Glomerular endothelial cell (primary cell): Measurements from ENCODE around the gene EIF5B. TPM values are rescaled to one million over a fixed set of nuclear protein-coding genes. Genes with fewer than 3 reads are reported as not detected.
"Not testable (repeated sequence)": the region's sequence is repeated elsewhere in the genome, so short reads cannot be mapped to it uniquely, and the experiment has no call there.

ENCODE experiments used
- DNase-seq: peaks from one replicate; pipeline ENCODE4 v3.0.0-alpha.2; 2011; ENCODE audit warnings: low read depth, low spot score; ENCODE audit errors: extremely low read depth
- total RNA-seq: library from RNA; depleted of rRNA; stranded (reverse); fragments of >200 nt; gene quantifications from 2 replicates; pipeline ENCODE4 v1.2.3, GENCODE V29; 2015

Gene EIF5B, protein sequence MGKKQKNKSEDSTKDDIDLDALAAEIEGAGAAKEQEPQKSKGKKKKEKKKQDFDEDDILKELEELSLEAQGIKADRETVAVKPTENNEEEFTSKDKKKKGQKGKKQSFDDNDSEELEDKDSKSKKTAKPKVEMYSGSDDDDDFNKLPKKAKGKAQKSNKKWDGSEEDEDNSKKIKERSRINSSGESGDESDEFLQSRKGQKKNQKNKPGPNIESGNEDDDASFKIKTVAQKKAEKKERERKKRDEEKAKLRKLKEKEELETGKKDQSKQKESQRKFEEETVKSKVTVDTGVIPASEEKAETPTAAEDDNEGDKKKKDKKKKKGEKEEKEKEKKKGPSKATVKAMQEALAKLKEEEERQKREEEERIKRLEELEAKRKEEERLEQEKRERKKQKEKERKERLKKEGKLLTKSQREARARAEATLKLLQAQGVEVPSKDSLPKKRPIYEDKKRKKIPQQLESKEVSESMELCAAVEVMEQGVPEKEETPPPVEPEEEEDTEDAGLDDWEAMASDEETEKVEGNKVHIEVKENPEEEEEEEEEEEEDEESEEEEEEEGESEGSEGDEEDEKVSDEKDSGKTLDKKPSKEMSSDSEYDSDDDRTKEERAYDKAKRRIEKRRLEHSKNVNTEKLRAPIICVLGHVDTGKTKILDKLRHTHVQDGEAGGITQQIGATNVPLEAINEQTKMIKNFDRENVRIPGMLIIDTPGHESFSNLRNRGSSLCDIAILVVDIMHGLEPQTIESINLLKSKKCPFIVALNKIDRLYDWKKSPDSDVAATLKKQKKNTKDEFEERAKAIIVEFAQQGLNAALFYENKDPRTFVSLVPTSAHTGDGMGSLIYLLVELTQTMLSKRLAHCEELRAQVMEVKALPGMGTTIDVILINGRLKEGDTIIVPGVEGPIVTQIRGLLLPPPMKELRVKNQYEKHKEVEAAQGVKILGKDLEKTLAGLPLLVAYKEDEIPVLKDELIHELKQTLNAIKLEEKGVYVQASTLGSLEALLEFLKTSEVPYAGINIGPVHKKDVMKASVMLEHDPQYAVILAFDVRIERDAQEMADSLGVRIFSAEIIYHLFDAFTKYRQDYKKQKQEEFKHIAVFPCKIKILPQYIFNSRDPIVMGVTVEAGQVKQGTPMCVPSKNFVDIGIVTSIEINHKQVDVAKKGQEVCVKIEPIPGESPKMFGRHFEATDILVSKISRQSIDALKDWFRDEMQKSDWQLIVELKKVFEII
- 36.7 and 42.5 TPM in 2 replicates for total RNA-seq

DNA sequence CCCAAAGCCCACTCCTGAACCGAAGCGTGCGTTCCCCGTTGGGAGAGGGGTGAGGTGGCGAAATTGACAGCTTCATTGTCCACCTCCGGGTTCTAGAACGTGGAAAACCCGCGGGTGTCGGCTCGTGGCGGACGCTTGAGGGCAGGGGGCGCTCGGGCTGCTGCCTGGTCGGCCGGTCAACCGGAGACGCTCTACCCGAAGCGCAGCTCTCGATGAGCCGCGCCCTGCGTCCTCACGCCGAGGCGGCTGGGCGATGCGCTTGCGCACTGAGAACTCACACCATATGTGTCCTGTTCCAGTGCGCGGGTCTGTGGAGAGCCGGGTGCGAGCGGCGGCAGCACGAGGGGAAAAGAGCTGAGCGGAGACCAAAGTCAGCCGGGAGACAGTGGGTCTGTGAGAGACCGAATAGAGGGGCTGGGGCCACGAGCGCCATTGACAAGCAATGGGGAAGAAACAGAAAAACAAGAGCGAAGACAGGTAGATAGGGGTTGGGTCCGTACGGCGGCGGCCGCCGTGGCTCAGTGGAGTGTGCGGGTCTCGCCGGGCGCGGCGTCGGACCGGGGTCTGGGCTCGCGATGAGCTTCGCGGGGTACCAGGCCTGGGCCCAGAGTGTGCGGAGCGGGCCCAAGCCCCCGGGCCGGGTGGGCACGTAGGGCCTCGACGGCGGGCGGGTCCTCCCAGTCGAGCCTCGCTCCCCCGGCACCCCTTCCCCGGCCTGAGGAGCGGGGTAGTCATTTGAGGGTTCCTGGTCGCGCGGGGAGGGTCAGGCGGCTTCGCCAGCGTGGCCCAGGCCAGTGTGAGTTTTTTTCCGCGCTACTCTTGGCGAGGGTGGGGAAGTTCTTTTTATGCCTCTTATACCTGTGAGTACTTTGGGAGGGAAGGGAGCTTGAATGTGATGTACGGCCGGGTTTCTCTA, at the start of gene EIF5B:
TSS of gene EIF5B (plus strand) at position 277 of the 916 bp plus-strand sequence. CDS start at position 443, 166 bp downstream.
- peak; percentile 68 for DNase-seq

GRCh38 chr2:99297994-99298393, 39.2 kb upstream of the EIF5B start:
- no peak for DNase-seq

DNA sequence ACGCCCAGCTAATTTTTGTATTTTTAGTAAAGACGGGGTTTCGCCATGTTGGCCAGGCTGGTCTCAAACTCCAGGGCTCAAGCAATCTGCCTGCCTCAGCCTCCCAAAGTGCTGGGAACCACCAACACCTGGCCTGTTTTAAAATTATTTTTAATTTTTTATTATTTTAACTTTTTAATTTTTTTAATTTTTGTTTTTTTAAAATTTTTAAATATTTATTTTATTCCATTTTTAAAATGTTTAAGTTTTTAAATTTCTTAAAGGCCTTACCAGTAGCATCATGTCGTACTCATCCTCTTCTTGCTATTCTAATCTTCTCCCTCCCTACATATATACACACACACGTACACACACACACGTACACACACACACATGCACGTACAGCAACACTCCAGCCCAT, 37.6 kb upstream of the EIF5B start:
- DNase-seq = no peak

GRCh38 chr2:99301097-99301496, 36.1 kb upstream of the EIF5B start, which contains the start of gene LYG1:
Gene LYG1, minus strand, starts transcription at chr2:99301197. Its CDS starts 5,527 bp downstream, at chr2:99295670.
- not testable (repeated sequence) for DNase-seq

DNA sequence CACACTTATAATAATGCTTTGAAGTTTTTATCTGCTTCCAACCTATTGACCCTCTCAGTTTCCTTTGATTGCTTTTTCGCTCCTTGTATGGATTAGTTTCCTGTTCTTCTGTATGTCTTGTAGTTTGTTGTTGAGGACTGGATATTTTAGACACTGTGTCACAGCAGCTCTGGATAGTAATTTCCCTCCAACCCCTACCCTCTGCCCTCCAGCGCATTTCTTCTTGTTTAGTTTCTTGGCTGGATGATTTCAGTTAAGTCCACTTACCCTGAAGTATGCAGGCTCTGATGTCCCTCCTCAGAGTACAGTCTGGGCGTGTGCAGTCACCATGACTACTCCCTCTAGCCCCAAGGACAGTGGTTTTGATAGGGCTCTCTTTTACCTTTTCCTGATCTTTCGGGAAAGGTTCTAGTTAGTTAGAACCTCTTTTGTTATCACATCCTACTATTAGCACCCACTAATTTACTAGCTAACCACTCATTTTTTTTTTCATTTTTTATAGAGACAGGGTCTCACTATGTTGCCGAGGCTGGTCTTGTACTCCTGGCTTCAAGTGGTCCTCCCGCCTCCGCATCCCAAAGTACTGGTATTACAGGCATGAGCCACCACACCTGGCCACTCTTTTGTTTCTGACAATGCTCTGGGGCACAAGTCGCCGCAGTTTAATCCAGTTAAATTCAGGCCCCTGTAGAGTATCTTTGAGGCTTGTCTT, 19.9 kb upstream of the EIF5B start:
- no peak for DNase-seq

DNA sequence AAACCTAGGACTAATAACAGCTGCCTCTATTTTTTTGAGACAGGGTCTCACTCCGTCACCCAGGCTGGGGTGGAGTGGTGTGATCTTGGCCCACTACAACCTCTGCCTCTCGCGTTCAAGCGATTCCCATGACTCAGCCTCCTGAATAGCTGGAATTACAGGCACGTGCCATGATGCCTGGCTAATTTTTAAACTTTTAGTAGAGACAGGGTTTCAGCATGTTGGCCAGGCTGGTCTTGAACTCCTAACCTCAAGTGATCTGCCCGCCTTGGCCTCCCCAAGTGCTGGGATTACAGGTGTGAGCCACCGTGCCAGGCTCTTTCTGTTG, 19.4 kb upstream of the EIF5B start:
- DNase-seq = not testable (repeated sequence)

GRCh38 chr2:99325384-99325783, 11.8 kb upstream of the EIF5B start:
- no peak for DNase-seq

DNA sequence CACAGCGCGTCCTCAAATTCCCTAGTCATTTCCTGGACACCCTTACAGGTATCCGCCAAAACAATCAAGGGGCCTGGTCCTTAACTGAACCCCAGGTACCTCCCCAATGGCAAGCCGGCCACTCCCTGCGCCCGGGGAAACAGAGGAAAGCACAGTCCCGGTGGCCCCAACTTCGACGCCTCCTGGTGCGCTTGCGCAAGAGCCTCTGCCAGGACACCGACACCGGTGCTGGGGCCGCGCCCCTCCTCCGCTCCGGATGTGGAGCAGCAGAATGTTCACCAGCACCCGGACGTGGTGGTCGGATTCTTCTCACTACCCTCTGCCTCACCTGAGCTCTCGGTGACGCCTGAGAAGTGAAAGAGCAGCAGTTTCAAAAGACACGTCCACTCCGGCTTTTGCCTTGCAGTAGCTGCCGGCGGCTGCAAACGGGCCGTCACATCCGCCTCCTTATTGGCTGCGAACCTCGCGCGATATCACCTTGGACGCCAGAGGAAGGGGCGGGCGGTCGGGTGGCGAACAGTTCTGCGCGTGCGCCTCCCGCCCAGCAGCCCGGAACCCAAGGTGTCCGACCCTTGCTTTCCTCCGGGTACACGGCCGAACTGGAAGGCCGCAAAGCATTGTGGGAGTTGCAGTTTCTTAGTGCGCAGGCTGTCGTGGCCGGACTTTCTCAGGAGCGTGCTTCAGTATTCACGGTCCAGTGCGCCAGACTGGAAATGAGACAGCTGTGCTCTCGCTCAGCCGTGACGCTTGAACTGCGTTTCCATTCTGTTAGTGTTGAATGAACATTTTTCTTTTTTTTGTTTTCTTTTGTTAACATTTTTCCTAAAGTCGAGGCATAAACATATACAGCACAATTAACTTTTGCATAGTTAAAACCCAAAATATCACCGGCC, 1.0 kb upstream of the EIF5B start, which contains the start of gene TXNDC9:
TSS of gene TXNDC9 (minus strand) at position 423 of the 893 bp plus-strand sequence. CDS start 3,123 bp downstream, outside the sequence.
- DNase-seq = peak; percentile 100

- no peak for DNase-seq
Measured at GRCh38 chr2:99336804-99337112, 431 bp upstream of the EIF5B start.

DNA sequence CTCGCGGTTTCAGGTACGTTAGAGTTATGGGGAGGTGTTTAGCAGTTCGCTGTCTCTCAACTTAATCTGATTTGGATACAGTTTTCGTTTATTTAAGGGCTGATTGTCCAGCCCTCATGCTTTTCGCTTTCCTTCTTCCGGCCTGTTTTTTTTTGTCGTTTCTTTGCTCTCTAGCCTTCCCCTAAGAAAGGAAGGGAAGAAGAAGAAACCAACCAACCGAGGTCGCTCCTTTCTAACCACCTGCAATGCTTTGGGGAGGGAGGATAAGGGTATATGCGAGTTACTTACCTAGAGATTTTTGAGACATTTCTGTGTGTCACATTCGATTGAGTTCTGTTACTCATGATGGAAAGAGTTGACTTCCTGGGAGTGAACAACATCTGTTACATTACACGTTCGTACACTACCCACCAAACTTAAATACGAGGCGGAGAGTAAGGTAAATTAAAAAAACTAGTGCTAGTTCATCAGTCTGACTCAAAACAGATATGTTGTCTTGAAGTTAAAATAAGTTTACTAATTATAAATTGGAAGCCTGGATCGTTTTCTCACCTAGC, 918 bp downstream of the EIF5B start:
- no peak for DNase-seq

DNA sequence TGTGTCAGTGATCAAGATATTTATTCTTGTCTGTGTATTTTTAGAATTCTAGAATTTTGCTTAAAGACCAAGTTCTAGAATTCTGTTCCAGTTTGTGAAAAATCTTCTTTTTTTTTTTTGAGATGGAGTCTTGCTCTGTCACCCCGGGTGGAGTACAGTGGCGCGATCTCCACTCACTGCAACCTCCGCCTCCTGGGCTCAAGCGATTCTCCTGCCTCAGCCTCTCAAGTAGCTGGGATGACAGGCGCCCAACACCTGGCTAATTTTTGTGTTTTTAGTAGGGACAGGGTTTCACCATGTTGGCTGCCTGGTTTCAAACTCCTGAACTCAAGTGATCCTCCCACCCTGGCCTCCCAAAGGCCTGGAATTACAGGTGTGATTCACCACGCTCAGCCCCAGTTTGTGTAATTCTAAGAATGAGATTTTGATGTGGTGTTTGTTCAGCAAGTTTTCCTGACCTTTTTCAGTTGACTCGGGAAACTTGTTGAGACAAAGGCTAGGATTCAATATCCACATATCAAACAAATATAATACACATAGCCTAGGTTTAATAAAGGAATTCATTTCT, 3.6 kb downstream of the EIF5B start:
- DNase-seq = no peak

- no peak for DNase-seq
Measured at GRCh38 chr2:99342536-99342935, 5.3 kb downstream of the EIF5B start.

DNA sequence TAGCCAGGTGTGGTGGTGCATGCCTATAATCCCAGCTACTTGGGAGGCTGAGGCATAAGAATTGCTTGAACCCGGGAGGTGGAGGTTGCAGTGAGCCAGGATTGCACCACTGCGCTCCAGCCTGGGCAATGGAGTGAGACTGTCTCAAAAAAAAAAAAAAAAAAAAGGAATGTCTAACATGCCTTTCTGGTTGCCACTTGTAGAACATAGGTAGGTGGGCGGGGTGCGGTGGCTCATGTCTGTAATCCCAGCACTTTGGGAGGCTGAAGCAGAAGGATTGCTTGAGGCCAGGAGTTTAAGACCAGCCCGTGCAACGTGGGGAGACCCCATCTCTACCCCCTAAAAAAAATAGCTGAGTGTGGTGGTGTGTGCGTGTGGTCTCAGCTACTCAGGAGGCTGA, 8.3 kb downstream of the EIF5B start:
- not testable (repeated sequence) for DNase-seq

GRCh38 chr2:99346218-99346617, 9.0 kb downstream of the EIF5B start:
- DNase-seq = no peak

DNA sequence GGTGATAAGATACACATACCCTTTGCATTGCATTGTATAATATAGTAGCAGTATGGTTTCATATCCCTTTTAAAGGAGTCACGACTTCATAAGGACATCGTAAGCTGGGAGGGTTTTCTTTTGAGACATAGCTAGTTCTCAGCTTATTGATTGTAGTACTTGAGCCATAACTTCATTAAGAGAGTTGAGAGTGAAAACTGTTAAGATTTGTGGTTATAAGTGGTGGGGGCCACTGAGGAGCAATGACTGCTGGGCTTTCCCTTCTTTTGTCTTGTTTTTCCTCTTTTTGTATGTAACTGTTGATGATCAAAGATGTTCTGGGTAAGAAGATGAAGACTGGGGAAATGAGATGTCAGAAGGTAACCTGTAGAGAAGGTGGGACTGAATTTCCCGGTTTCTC, 11.0 kb downstream of the EIF5B start:
- no peak for DNase-seq

- DNase-seq = no peak
Measured at GRCh38 chr2:99350194-99350593, 13.0 kb downstream of the EIF5B start.

GRCh38 chr2:99354070-99354469, 16.9 kb downstream of the EIF5B start:
- DNase-seq = no peak

GRCh38 chr2:99354825-99355224, 17.6 kb downstream of the EIF5B start:
- not testable (repeated sequence) for DNase-seq
